ENCODE data around the gene BICRA.

DNA sequence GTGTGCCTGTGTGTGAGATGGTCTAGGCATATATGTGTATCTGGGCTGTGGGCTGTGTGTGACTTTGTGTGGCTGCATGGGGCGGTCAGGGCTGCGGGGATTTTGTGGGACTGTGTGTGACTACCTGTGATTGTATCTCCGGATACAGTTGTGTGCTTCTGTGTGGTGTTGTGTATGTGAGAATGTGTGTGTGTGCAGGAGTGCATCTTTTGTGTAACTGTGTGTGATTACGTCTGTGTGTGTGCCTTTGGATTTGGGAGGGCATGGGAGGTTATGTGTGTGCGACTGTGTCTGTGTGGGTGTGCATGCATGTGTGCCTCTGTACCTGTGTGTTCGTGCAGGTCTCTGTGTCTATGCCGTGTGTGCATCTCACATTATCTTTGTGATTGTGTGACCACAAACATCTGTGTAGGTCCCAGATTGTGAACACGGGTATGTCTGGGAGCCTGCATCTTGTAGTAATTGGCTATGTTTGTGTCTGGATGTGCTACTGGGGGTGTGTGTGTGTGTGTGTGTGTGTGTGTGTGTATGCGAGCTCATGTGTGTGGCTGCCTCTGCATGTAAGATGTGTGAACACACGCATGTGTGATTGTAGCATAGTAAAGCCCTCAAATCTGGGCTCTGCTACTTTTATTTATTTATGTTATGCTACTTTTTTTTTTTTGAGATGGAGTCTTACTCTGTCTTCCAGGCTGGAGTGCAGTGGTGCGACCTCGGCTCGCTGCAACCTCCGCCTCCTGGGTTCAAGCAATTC, 111.9 kb downstream of the BICRA start:
- TF ChIP-seq, protein P1, sequence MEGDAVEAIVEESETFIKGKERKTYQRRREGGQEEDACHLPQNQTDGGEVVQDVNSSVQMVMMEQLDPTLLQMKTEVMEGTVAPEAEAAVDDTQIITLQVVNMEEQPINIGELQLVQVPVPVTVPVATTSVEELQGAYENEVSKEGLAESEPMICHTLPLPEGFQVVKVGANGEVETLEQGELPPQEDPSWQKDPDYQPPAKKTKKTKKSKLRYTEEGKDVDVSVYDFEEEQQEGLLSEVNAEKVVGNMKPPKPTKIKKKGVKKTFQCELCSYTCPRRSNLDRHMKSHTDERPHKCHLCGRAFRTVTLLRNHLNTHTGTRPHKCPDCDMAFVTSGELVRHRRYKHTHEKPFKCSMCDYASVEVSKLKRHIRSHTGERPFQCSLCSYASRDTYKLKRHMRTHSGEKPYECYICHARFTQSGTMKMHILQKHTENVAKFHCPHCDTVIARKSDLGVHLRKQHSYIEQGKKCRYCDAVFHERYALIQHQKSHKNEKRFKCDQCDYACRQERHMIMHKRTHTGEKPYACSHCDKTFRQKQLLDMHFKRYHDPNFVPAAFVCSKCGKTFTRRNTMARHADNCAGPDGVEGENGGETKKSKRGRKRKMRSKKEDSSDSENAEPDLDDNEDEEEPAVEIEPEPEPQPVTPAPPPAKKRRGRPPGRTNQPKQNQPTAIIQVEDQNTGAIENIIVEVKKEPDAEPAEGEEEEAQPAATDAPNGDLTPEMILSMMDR (IDR thresholded peaks at IDR 0.05; ENCODE audit: insufficient read depth, low read length, poor library complexity, severe bottlenecking) = no peak
- no peak for TF ChIP-seq EZH2phosphoT487 (conservative IDR thresholded peaks at IDR 0.05; ENCODE audit: low read length)
